ENCODE results near the gene ALG8.
"Not testable (repeated sequence)": the region's sequence is repeated elsewhere in the genome, so short reads cannot be mapped to it uniquely, and the experiment has no call there.

ALG8 gene

GRCh38 chr11:78076733-78077403 is 62.6 kb downstream of the ALG8 start:
- in situ Hi-C loops (cut with HindIII; ENCODE audit: low sequenced_read_pairs): no loop called here

GRCh38 chr11:78074756-78075155 is 64.7 kb downstream of the ALG8 start:
- in situ Hi-C loops (cut with HindIII; ENCODE audit: low sequenced_read_pairs): no loop called here

GRCh38 chr11:78072455-78072854 is 67.0 kb downstream of the ALG8 start:
- in situ Hi-C loops (cut with HindIII; ENCODE audit: low sequenced_read_pairs): no loop called here

GRCh38 chr11:78071717-78072116 is 67.7 kb downstream of the ALG8 start:
- in situ Hi-C loops (cut with HindIII; ENCODE audit: low sequenced_read_pairs): no loop called here

- in situ Hi-C loops (cut with HindIII; ENCODE audit: low sequenced_read_pairs): no loop called here
Measured at GRCh38 chr11:78070621-78071020, 68.8 kb downstream of the ALG8 start.

GRCh38 chr11:78069465-78069864 is 70.0 kb downstream of the ALG8 start:
- in situ Hi-C loops (cut with HindIII; ENCODE audit: low sequenced_read_pairs): no loop called here

- in situ Hi-C loops (cut with HindIII; ENCODE audit: low sequenced_read_pairs): no loop called here
Measured at GRCh38 chr11:78067704-78068103, 71.7 kb downstream of the ALG8 start.

GRCh38 chr11:78066471-78066870 is 73.0 kb downstream of the ALG8 start:
- in situ Hi-C loops (cut with HindIII; ENCODE audit: low sequenced_read_pairs): no loop called here

- in situ Hi-C loops (cut with HindIII; ENCODE audit: low sequenced_read_pairs): no loop called here
Measured at GRCh38 chr11:78065203-78065602, 74.2 kb downstream of the ALG8 start.

- in situ Hi-C loops (cut with HindIII; ENCODE audit: low sequenced_read_pairs): no loop called here
Measured at GRCh38 chr11:78063440-78064181, 75.8 kb downstream of the ALG8 start, which contains the start of gene THRSP. Gene THRSP, plus strand, starts transcription at chr11:78063861. Its CDS starts 21 bp downstream, at chr11:78063882.

- in situ Hi-C loops (cut with HindIII; ENCODE audit: low sequenced_read_pairs): no loop called here
Measured at GRCh38 chr11:78062671-78063070, 76.8 kb downstream of the ALG8 start.

GRCh38 chr11:78061921-78062311 is 77.5 kb downstream of the ALG8 start:
- in situ Hi-C loops (cut with HindIII; ENCODE audit: low sequenced_read_pairs): no loop called here

- in situ Hi-C loops (cut with HindIII; ENCODE audit: low sequenced_read_pairs): no loop called here
Measured at GRCh38 chr11:78061088-78061920, 78.1 kb downstream of the ALG8 start.

GRCh38 chr11:78060533-78060932 is 78.9 kb downstream of the ALG8 start:
- in situ Hi-C loops (cut with HindIII; ENCODE audit: low sequenced_read_pairs): no loop called here

GRCh38 chr11:78059749-78060328 is 79.6 kb downstream of the ALG8 start:
- in situ Hi-C loops (cut with HindIII; ENCODE audit: low sequenced_read_pairs): not testable (repeated sequence)

GRCh38 chr11:78057462-78058055 is 81.9 kb downstream of the ALG8 start:
- in situ Hi-C loops (cut with HindIII; ENCODE audit: low sequenced_read_pairs): no loop called here

- in situ Hi-C loops (cut with HindIII; ENCODE audit: low sequenced_read_pairs): no loop called here
Measured at GRCh38 chr11:78056093-78056492, 83.3 kb downstream of the ALG8 start.

GRCh38 chr11:78054971-78055370 is 84.5 kb downstream of the ALG8 start:
- in situ Hi-C loops (cut with HindIII; ENCODE audit: low sequenced_read_pairs): no loop called here

- in situ Hi-C loops (cut with HindIII; ENCODE audit: low sequenced_read_pairs): no loop called here
Measured at GRCh38 chr11:78050964-78051831, 88.2 kb downstream of the ALG8 start.

All from DLD1 (cell line).